WTC11 (cell line): ENCODE measurements around the gene ATP13A4. TPM values are rescaled to one million over a fixed set of nuclear protein-coding genes. Genes with fewer than 3 reads are reported as not detected.

ENCODE experiments used
- ATAC-seq: fragments of 200-7000 bp; cut with Tn5 transposase; 2 replicates; pipeline ENCODE4 v1.10.0; 2021; ENCODE audit warnings: mild to moderate bottlenecking, moderate library complexity
- CTCF ChIA-PET: fragments of 300-600 bp; sonication (Branson Sonifier 250); formaldehyde crosslinking; loops from one replicate; lab custom pipeline; 2021; ENCODE audit warnings: antibody characterized with exemption; lab: Charles Lee
- POLR2A ChIA-PET: fragments of 350-600 bp; sonication (Branson Sonifier 250); formaldehyde crosslinking; loops from one replicate; lab custom pipeline; 2021; ENCODE audit warnings: antibody characterized with exemption; lab: Charles Lee
- DNase-seq: peaks from one replicate; pipeline ENCODE4 v3.0.0; 2021; ENCODE audit warnings: low spot score
- H3K27ac Mint-ChIP-seq: 2 replicates; pipeline ENCODE4 v1.8.0; 2021; ENCODE audit warnings: mixed read lengths
- H3K27me3 Mint-ChIP-seq: 2 replicates; pipeline ENCODE4 v1.8.0; 2021; ENCODE audit warnings: low read depth, mild to moderate bottlenecking, moderate library complexity, mixed read lengths
- H3K36me3 Mint-ChIP-seq: 2 replicates; pipeline ENCODE4 v1.8.0; 2021; ENCODE audit warnings: mixed read lengths
- H3K4me1 Mint-ChIP-seq: 2 replicates; pipeline ENCODE4 v1.8.0; 2022; ENCODE audit warnings: mixed read lengths
- H3K4me3 Mint-ChIP-seq: 2 replicates; pipeline ENCODE4 v1.8.0; 2021; ENCODE audit warnings: mild to moderate bottlenecking, moderate library complexity, mixed read lengths
- H3K9me3 Mint-ChIP-seq: 2 replicates; pipeline ENCODE4 v1.8.0; 2021; ENCODE audit warnings: mixed read lengths
- ATF6 ChIP-seq: sonication (generic); formaldehyde crosslinking; IDR thresholded peaks from 2 replicates; pipeline ENCODE4 v1.8.1; 2023; ENCODE audit warnings: mild to moderate bottlenecking, missing genetic modification reagents
- CDX4 ChIP-seq: fragments of 250-450 bp; sonication (Bioruptor Pico); IDR thresholded peaks from 2 replicates; pipeline ENCODE4 v1.9.0; 2021; ENCODE audit warnings: moderate library complexity, mild to moderate bottlenecking, inconsistent platforms, borderline replicate concordance
- E2F1 ChIP-seq: sonication (generic); formaldehyde crosslinking; IDR thresholded peaks from 2 replicates; pipeline ENCODE4 v1.8.0; 2022; ENCODE audit warnings: mild to moderate bottlenecking, missing genetic modification reagents
- EMX1 ChIP-seq: fragments of 250-450 bp; sonication (Bioruptor Pico); IDR thresholded peaks from 2 replicates; pipeline ENCODE4 v1.8.0; 2021; ENCODE audit warnings: mild to moderate bottlenecking
- ESRRA ChIP-seq: sonication (generic); formaldehyde crosslinking; IDR thresholded peaks from 2 replicates; pipeline ENCODE4 v1.8.1; 2022; ENCODE audit warnings: mild to moderate bottlenecking, missing genetic modification reagents, borderline replicate concordance
- ETV6 ChIP-seq: sonication (generic); formaldehyde crosslinking; IDR thresholded peaks from 2 replicates; pipeline ENCODE4 v1.8.1; 2022; ENCODE audit warnings: mild to moderate bottlenecking, missing genetic modification reagents
- FOXJ3 ChIP-seq: sonication (generic); formaldehyde crosslinking; IDR thresholded peaks from 2 replicates; pipeline ENCODE4 v1.9.0; 2021; ENCODE audit warnings: missing genetic modification reagents, mild to moderate bottlenecking, borderline replicate concordance
- IRF1 ChIP-seq: sonication (generic); formaldehyde crosslinking; IDR thresholded peaks from 2 replicates; pipeline ENCODE4 v1.8.0; 2023; ENCODE audit warnings: missing genetic modification reagents
- MXD4 ChIP-seq: fragments of 250-450 bp; sonication (Bioruptor Pico); IDR thresholded peaks from 2 replicates; pipeline ENCODE4 v1.8.0; 2021; ENCODE audit warnings: mild to moderate bottlenecking, moderate library complexity, borderline replicate concordance
- NFYB ChIP-seq: sonication (generic); formaldehyde crosslinking; conservative IDR thresholded peaks from 2 replicates; pipeline ENCODE4 v1.8.0; 2022; ENCODE audit warnings: low read depth, missing genetic modification reagents
- NR2C2 ChIP-seq: sonication (generic); formaldehyde crosslinking; IDR thresholded peaks from 2 replicates; pipeline ENCODE4 v1.8.0; 2022; ENCODE audit warnings: mild to moderate bottlenecking, missing genetic modification reagents
- RORB ChIP-seq: fragments of 250-450 bp; sonication (Bioruptor Pico); IDR thresholded peaks from 2 replicates; pipeline ENCODE4 v1.9.0; 2021; ENCODE audit warnings: mild to moderate bottlenecking
- SOX15 ChIP-seq: fragments of 250-450 bp; sonication (Bioruptor Pico); IDR thresholded peaks from 2 replicates; pipeline ENCODE4 v1.9.0; 2021; ENCODE audit warnings: mild to moderate bottlenecking
- TEAD1 ChIP-seq: sonication (generic); formaldehyde crosslinking; IDR thresholded peaks from 2 replicates; pipeline ENCODE4 v1.8.0; 2022; ENCODE audit warnings: mild to moderate bottlenecking, missing genetic modification reagents
- TEAD4 ChIP-seq: sonication (generic); formaldehyde crosslinking; IDR thresholded peaks from 2 replicates; pipeline ENCODE4 v1.8.0; 2022; ENCODE audit warnings: mild to moderate bottlenecking, missing genetic modification reagents
- TP53 ChIP-seq: sonication (generic); formaldehyde crosslinking; IDR thresholded peaks from 2 replicates; pipeline ENCODE4 v1.8.1; 2023; ENCODE audit warnings: mild to moderate bottlenecking, missing genetic modification reagents
- ZBTB21 ChIP-seq: sonication (generic); formaldehyde crosslinking; IDR thresholded peaks from 2 replicates; pipeline ENCODE4 v1.8.1; 2023; ENCODE audit warnings: mild to moderate bottlenecking, missing genetic modification reagents, borderline replicate concordance
- ZNF219 ChIP-seq: sonication (generic); formaldehyde crosslinking; IDR thresholded peaks from 2 replicates; pipeline ENCODE4 v1.8.0; 2023; ENCODE audit warnings: missing genetic modification reagents, mild to moderate bottlenecking, borderline replicate concordance
- ZNF281 ChIP-seq: sonication (generic); formaldehyde crosslinking; IDR thresholded peaks from 2 replicates; pipeline ENCODE4 v1.8.0; 2023; ENCODE audit warnings: mild to moderate bottlenecking, missing genetic modification reagents
- total RNA-seq: library from RNA; stranded (reverse); gene quantifications from 3 replicates; pipeline ENCODE4 v1.2.3, GENCODE V29; 2021
- TF ChIP-seq, protein P1 (sequence below): sonication (generic); formaldehyde crosslinking; IDR thresholded peaks from 2 replicates; pipeline ENCODE4 v1.8.1; 2022; ENCODE audit warnings: mild to moderate bottlenecking, missing genetic modification reagents, moderate library complexity, borderline replicate concordance
- TF ChIP-seq, protein P2 (sequence below): sonication (generic); formaldehyde crosslinking; IDR thresholded peaks from 2 replicates; pipeline ENCODE4 v1.8.1; 2023; ENCODE audit warnings: mild to moderate bottlenecking, missing genetic modification reagents
- TF ChIP-seq, protein P3 (sequence below): sonication (generic); formaldehyde crosslinking; IDR thresholded peaks from 2 replicates; pipeline ENCODE4 v1.8.1; 2022; ENCODE audit warnings: low read depth, mild to moderate bottlenecking, moderate library complexity, missing genetic modification reagents, borderline replicate concordance
- TF ChIP-seq, protein P4 (sequence below): fragments of 250-450 bp; sonication (Bioruptor Pico); IDR thresholded peaks from 2 replicates; pipeline ENCODE4 v1.9.0; 2021; ENCODE audit warnings: mild to moderate bottlenecking

ATP13A4 gene
- total RNA-seq, 1 experiment from 2014 or later = 0.20 TPM

DNA sequence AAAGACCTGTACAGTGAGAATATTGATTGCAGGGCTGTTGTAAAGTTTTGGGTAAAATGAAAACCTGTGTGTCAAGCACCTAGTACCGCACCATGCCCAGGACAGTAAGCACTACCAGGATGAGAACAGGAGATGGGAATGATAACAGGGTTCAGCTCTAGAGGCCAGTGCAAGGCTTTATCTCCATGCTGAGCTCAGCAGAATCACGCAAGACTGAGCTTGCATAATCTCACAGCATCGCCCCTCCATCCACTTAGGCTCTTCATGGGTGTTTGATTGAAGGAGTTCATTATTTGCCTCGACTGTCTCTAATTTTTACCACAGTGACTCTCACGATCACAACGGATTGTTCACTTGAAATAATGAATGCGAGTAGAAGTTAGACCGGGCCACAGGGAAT is 179.1 kb downstream of the ATP13A4 start (continued):
- no peak for TF ChIP-seq CDX4 (CRISPR knock-in tag)
- TF ChIP-seq ZBTB21 (CRISPR knock-in tag) = no peak
- no peak for TF ChIP-seq MXD4 (CRISPR knock-in tag)
- no peak for TF ChIP-seq NFYB (CRISPR knock-in tag)
- TF ChIP-seq EMX1 (CRISPR knock-in tag) = no peak
- no peak for TF ChIP-seq TEAD4 (CRISPR knock-in tag)
- no peak for TF ChIP-seq ZNF219 (CRISPR knock-in tag)
- no peak for TF ChIP-seq FOXJ3 (CRISPR knock-in tag)
- no peak for TF ChIP-seq ETV6 (CRISPR knock-in tag)

- ChIA-PET POLR2A (no interaction called here), CTCF (no interaction called here)
- Mint-ChIP-seq H3K27ac (no peak overlapping the region), H3K27me3 (no peaks in the 10 kb centered on the region; the same call in 1 of the 2 replicates), H3K4me3 (no peak overlapping the region), H3K36me3 (no peaks in the 10 kb centered on the region), H3K4me1 (peaks cover 4% of the 10 kb centered on the region), H3K9me3 (no peaks in the 10 kb centered on the region)
- DNase-seq (no peak), ATAC-seq (no peak)
- no peak for TF ChIP-seq NR2C2
- no peak for TF ChIP-seq TP53 (CRISPR knock-in tag)
- no peak for TF ChIP-seq FOXJ3 (CRISPR knock-in tag)
- TF ChIP-seq ATF6 = no peak
- no peak for TF ChIP-seq IRF1 (CRISPR knock-in tag)
- TF ChIP-seq ZBTB21 (CRISPR knock-in tag) = no peak
- TF ChIP-seq ZNF281 = no peak
- no peak for TF ChIP-seq E2F1 (CRISPR knock-in tag)
- TF ChIP-seq, protein P1, sequence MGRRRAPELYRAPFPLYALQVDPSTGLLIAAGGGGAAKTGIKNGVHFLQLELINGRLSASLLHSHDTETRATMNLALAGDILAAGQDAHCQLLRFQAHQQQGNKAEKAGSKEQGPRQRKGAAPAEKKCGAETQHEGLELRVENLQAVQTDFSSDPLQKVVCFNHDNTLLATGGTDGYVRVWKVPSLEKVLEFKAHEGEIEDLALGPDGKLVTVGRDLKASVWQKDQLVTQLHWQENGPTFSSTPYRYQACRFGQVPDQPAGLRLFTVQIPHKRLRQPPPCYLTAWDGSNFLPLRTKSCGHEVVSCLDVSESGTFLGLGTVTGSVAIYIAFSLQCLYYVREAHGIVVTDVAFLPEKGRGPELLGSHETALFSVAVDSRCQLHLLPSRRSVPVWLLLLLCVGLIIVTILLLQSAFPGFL = no peak
- TF ChIP-seq RORB (CRISPR knock-in tag) = no peak
- no peak for TF ChIP-seq TEAD1
- TF ChIP-seq, protein P2, sequence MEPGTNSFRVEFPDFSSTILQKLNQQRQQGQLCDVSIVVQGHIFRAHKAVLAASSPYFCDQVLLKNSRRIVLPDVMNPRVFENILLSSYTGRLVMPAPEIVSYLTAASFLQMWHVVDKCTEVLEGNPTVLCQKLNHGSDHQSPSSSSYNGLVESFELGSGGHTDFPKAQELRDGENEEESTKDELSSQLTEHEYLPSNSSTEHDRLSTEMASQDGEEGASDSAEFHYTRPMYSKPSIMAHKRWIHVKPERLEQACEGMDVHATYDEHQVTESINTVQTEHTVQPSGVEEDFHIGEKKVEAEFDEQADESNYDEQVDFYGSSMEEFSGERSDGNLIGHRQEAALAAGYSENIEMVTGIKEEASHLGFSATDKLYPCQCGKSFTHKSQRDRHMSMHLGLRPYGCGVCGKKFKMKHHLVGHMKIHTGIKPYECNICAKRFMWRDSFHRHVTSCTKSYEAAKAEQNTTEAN (CRISPR knock-in tag) = no peak
- no peak for TF ChIP-seq MXD4 (CRISPR knock-in tag)
- TF ChIP-seq, protein P3, sequence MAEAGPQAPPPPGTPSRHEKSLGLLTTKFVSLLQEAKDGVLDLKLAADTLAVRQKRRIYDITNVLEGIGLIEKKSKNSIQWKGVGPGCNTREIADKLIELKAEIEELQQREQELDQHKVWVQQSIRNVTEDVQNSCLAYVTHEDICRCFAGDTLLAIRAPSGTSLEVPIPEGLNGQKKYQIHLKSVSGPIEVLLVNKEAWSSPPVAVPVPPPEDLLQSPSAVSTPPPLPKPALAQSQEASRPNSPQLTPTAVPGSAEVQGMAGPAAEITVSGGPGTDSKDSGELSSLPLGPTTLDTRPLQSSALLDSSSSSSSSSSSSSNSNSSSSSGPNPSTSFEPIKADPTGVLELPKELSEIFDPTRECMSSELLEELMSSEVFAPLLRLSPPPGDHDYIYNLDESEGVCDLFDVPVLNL (CRISPR knock-in tag) = no peak
- no peak for TF ChIP-seq SOX15 (CRISPR knock-in tag)
- TF ChIP-seq, protein P4, sequence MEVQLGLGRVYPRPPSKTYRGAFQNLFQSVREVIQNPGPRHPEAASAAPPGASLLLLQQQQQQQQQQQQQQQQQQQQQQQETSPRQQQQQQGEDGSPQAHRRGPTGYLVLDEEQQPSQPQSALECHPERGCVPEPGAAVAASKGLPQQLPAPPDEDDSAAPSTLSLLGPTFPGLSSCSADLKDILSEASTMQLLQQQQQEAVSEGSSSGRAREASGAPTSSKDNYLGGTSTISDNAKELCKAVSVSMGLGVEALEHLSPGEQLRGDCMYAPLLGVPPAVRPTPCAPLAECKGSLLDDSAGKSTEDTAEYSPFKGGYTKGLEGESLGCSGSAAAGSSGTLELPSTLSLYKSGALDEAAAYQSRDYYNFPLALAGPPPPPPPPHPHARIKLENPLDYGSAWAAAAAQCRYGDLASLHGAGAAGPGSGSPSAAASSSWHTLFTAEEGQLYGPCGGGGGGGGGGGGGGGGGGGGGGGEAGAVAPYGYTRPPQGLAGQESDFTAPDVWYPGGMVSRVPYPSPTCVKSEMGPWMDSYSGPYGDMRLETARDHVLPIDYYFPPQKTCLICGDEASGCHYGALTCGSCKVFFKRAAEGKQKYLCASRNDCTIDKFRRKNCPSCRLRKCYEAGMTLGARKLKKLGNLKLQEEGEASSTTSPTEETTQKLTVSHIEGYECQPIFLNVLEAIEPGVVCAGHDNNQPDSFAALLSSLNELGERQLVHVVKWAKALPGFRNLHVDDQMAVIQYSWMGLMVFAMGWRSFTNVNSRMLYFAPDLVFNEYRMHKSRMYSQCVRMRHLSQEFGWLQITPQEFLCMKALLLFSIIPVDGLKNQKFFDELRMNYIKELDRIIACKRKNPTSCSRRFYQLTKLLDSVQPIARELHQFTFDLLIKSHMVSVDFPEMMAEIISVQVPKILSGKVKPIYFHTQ (CRISPR knock-in tag) = no peak
- TF ChIP-seq ESRRA (CRISPR knock-in tag) = no peak
These were observed 181.9 kb downstream of the ATP13A4 start for GRCh38 chr3:193372783-193373182.
